B cell (primary cell): ENCODE measurements around the gene PAM16. TPM values are rescaled to one million over a fixed set of nuclear protein-coding genes. Genes with fewer than 3 reads are reported as not detected.

Experiments used
- ATAC-seq: fragments of 200-7000 bp; cut with Tn5 transposase; one replicate; pipeline ENCODE4 v1.10.0; 2021; ENCODE audit warnings: low read depth, mild to moderate bottlenecking, moderate number of reproducible peaks, moderate library complexity
- CTCF ChIA-PET: fragments of 350-600 bp; sonication (Branson Sonifier 250); formaldehyde crosslinking; loops from one replicate; lab custom pipeline; 2021; ENCODE audit warnings: antibody characterized with exemption, inconsistent platforms; lab: Charles Lee
- POLR2A ChIA-PET: fragments of 350-600 bp; sonication (Branson Sonifier 250); formaldehyde crosslinking; loops from one replicate; lab custom pipeline; 2021; ENCODE audit warnings: antibody characterized with exemption; lab: Charles Lee
- DNase-seq: peaks from one replicate; pipeline ENCODE4 v3.0.0; 2013
- H2AFZ ChIP-seq: 2 replicates; pipeline ENCODE4 v1.6.1; 2012; ENCODE audit warnings: mild to moderate bottlenecking, low read depth, low read length; ENCODE audit not compliant: insufficient read depth, poor library complexity, severe bottlenecking
- H3K27ac ChIP-seq, 2 donors: 1 replicate in 1 of 2; 2 replicates in 1 of 2; pipeline ENCODE4 v1.5.1; 2012 to 2013; ENCODE audit warnings: low read length in 2 of 2, mild to moderate bottlenecking in 2 of 2, moderate library complexity in 1 of 2
- H3K27me3 ChIP-seq, 4 experiments: fragments of 200-600 bp in 1 of 4; sonication (generic) in 1 of 4; replicated peaks in 1 of 4; 1 replicate in 2 of 4; 2 replicates in 2 of 4; pipeline versions ENCODE4 v1.6.1 to v1.7.0; 2013 to 2016; ENCODE audit warnings: low read length in 3 of 4, mild to moderate bottlenecking in 2 of 4, mixed read lengths in 1 of 4, moderate library complexity in 1 of 4; ENCODE audit not compliant: insufficient read depth in 4 of 4, control insufficient read depth in 3 of 4; ENCODE audit errors: control extremely low read depth in 1 of 4
- H3K36me3 ChIP-seq, 2 experiments: replicated peaks in 1 of 2; 1 replicate in 1 of 2; 2 replicates in 1 of 2; pipeline versions ENCODE4 v1.6.1 to v1.7.1; 2013; ENCODE audit warnings: low read length in 1 of 2; ENCODE audit not compliant: insufficient read depth in 2 of 2, control insufficient read depth in 1 of 2; ENCODE audit errors: control extremely low read depth in 1 of 2, extremely low read depth in 1 of 2
- H3K4me1 ChIP-seq, 2 donors: fragments of 200-600 bp in 1 of 2; sonication (generic) in 1 of 2; 1 replicate in 1 of 2; 2 replicates in 1 of 2; pipeline versions ENCODE4 v1.5.1 to v1.6.1; 2013 to 2017; ENCODE audit warnings: low read length in 2 of 2; ENCODE audit not compliant: control insufficient read depth in 2 of 2, insufficient read depth in 2 of 2
- H3K4me2 ChIP-seq: replicated peaks from 2 replicates; pipeline ENCODE3; 2012; ENCODE audit warnings: mild to moderate bottlenecking, low read depth, low read length; ENCODE audit not compliant: poor library complexity, severe bottlenecking
- H3K4me3 ChIP-seq, 5 experiments: fragments of 200-600 bp in 1 of 5; sonication (generic) in 1 of 5; 1 replicate in 3 of 5; 2 replicates in 2 of 5; pipeline versions ENCODE4 v1.5.1 to v1.7.0; 2011 to 2016; ENCODE audit warnings: low read length in 4 of 5, mild to moderate bottlenecking in 4 of 5, low read depth in 2 of 5, control low read depth in 1 of 5, moderate library complexity in 1 of 5; ENCODE audit not compliant: insufficient read depth in 1 of 5; ENCODE audit errors: control extremely low read depth in 1 of 5, extremely low read depth in 1 of 5
- H3K79me2 ChIP-seq: fragments of 200-600 bp; sonication (generic); one replicate; pipeline ENCODE4 v1.6.0; 2016; ENCODE audit warnings: low read length; ENCODE audit not compliant: control insufficient read depth, insufficient read depth
- H3K9ac ChIP-seq: fragments of 200-600 bp; sonication (generic); 2 replicates; pipeline ENCODE4 v1.6.1; 2017; ENCODE audit warnings: mild to moderate bottlenecking, low read length, moderate library complexity
- H3K9me3 ChIP-seq, 3 donors: one replicate each; pipeline versions ENCODE4 v1.6.1 to v1.7.1; 2013; ENCODE audit warnings: low read length in 2 of 3; ENCODE audit not compliant: control insufficient read depth in 2 of 3, insufficient read depth in 1 of 3; ENCODE audit errors: control extremely low read depth in 1 of 3
- H4K20me1 ChIP-seq: 2 replicates; pipeline ENCODE4 v1.6.0; 2012; ENCODE audit warnings: mild to moderate bottlenecking, low read length; ENCODE audit not compliant: insufficient read depth, control insufficient read depth, poor library complexity, severe bottlenecking
- H3K27ac Mint-ChIP-seq: one replicate; pipeline ENCODE4 v1.8.0; 2021; ENCODE audit warnings: mixed read lengths
- H3K27me3 Mint-ChIP-seq: one replicate; pipeline ENCODE4 v1.8.0; 2021; ENCODE audit warnings: mixed read lengths
- H3K4me1 Mint-ChIP-seq: one replicate; pipeline ENCODE4 v1.8.0; 2021; ENCODE audit warnings: mixed read lengths
- H3K4me3 Mint-ChIP-seq: one replicate; pipeline ENCODE4 v1.8.0; 2021; ENCODE audit warnings: mixed read lengths
- H3K9me3 Mint-ChIP-seq: one replicate; pipeline ENCODE4 v1.8.0; 2022; ENCODE audit warnings: mixed read lengths; ENCODE audit not compliant: insufficient read depth
- CTCF ChIP-seq: fragments of 200-600 bp; IDR thresholded peaks from one replicate; pipeline ENCODE4 v1.8.0; 2022; ENCODE audit warnings: antibody characterized with exemption, mild to moderate bottlenecking
- EZH2 ChIP-seq: IDR thresholded peaks from 2 replicates; pipeline ENCODE4 v1.6.1; 2012; ENCODE audit warnings: borderline replicate concordance, low read depth, mild to moderate bottlenecking, moderate library complexity, low read length; ENCODE audit not compliant: insufficient read depth, poor library complexity, severe bottlenecking
- WGBS: methylation state at CpG from one replicate; pipeline ENCODE4 v1.1.5; 2013; ENCODE audit warnings: missing lambda C conversion rate; ENCODE audit not compliant: insufficient coverage; 5-methylcytosine and 5-hydroxymethylcytosine counted together
- intact Hi-C: fragments of 100-400 bp; cut with micrococcal nuclease; formaldehyde crosslinking; loops from one replicate; pipeline ENCODE4 v1.10.0; 2022
- polyA plus RNA-seq: library from polyadenylated mRNA; depleted of rRNA; stranded (reverse); fragments of >200 nt; gene quantifications from 2 replicates; pipeline ENCODE4 v1.2.3, GENCODE V29; 2012
- total RNA-seq, 2 donors: library from RNA; stranded (reverse); fragments of 120-200 nt in 1 of 2; gene quantifications; 1 replicate in 1 of 2; 2 replicates in 1 of 2; pipeline versions ENCODE4 v1.2.3 to v1.2.4, GENCODE V29; 2013 to 2022

Gene PAM16
- total and polyA plus RNA-seq, 2 donors (not counting 1 experiment from before 2014, with no cell fraction given), result 57.3 to 64.1 TPM

DNA sequence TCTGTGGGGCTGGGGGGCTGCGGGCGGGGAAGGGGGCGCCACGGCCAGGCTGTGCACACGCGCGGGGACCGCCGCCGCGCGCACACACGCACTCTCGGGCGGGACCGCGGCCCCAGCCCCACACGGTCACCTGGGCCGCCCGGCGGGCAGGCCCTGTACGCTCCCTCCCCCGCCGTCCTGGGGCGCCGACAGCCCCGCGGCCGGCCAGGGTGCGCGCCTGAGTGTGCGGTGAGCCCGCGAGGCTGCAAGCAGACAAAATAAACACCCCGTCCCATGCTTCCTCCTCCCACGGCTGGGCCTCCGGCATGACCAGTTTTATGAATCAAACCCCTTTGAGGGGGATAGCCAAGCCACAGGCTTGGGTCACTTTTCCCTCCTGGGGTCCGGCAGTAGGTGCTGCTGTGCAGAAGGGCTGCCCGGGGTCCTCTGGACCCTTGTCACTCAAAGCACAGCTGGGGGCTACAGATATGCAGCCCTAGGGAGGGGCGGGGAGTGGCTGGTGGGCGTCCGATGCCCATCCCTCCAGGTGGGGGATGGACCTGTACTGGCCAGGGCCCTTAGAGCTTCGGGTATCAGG, 21.0 kb upstream of the PAM16 start:
- H3K36me3 ChIP-seq, result peaks cover 4 to 9% of the 10 kb centered on the region in 2 experiments
- H3K9me3 ChIP-seq, result no peaks in the 10 kb centered on the region
- ChIA-PET POLR2A (no interaction called here), CTCF (interaction anchor here (2.4 kb wide), 1 partner anchor 31 kb away, joined by 10 read pairs; no protein-coding TSS in a partner anchor)
- peak overlapping the region; percentile 56 for H3K9ac ChIP-seq
- peak; percentile 60 for DNase-seq
- H3K79me2 ChIP-seq, result peaks cover 17% of the 10 kb centered on the region
- H3K4me3 Mint-ChIP-seq, result peak overlapping the region; percentile 84
- intact Hi-C loops, result loop anchor here (5.0 kb wide), 1 partner anchor 255 kb away; the partner anchor contains the start of gene ADCY9
- H3K27ac ChIP-seq, result no peak overlapping the region
- H2AFZ ChIP-seq, result no peak overlapping the region
- peaks cover 29% of the 10 kb centered on the region for H3K4me1 Mint-ChIP-seq
- H3K4me3 ChIP-seq, result peak overlapping the region in 3 of 5 experiments; percentile 38 to 60 (median 47)
- 10% methylated on average over 38 of the region's 43 CpGs for WGBS
- TF ChIP-seq EZH2 (no peak), CTCF (no peak)
- ATAC-seq, result peak; percentile 34
- peaks cover 95% of the 10 kb centered on the region for H4K20me1 ChIP-seq
- peak overlapping the region; percentile 93 for H3K4me2 ChIP-seq
- H3K27me3 Mint-ChIP-seq, result no peaks in the 10 kb centered on the region
- H3K27ac Mint-ChIP-seq, result no peak overlapping the region
- H3K27me3 ChIP-seq, result no peaks in the 10 kb centered on the region
- H3K4me1 ChIP-seq, result peaks cover 18 to 25% of the 10 kb centered on the region in 2 donors
- H3K9me3 Mint-ChIP-seq, result no peaks in the 10 kb centered on the region

GRCh38 chr16:4371357-4372000, 20.4 kb upstream of the PAM16 start, which contains the start of gene VASN:
Gene VASN (plus strand): TSS chr16:4371848. CDS start chr16:4380878, 9,030 bp downstream.
- Mint-ChIP-seq H3K9me3 (no peaks in the 10 kb centered on the region), H3K27me3 (no peaks in the 10 kb centered on the region), H3K27ac (no peak within 1 kb of the TSS), H3K4me3 (peak within 1 kb of the TSS; percentile 84), H3K4me1 (peaks cover 29% of the 10 kb centered on the region)
- peak within 1 kb of the TSS in 3 of 5 experiments; percentile 38 to 60 (median 47) for H3K4me3 ChIP-seq
- peaks cover 4 to 13% of the 10 kb centered on the region in 2 experiments for H3K36me3 ChIP-seq
- POLR2A ChIA-PET, result no interaction called here
- peak; percentile 81 for DNase-seq
- TF ChIP-seq CTCF (no peak), EZH2 (no peak)
- H4K20me1 ChIP-seq, result peaks cover 95% of the 10 kb centered on the region
- peak; percentile 87 for ATAC-seq
- WGBS, result 8% methylated on average over 50 of the region's 50 CpGs
- H3K27ac ChIP-seq, result no peak within 1 kb of the TSS
- H3K27me3 ChIP-seq, result no peaks in the 10 kb centered on the region
- peaks cover 18 to 25% of the 10 kb centered on the region in 2 donors for H3K4me1 ChIP-seq
- CTCF ChIA-PET, result interaction anchor here (1.1 kb wide), 1 partner anchor 31 kb away, joined by 4 read pairs; no protein-coding TSS in a partner anchor
- no peak within 1 kb of the TSS for H2AFZ ChIP-seq
- H3K4me2 ChIP-seq, result peak within 1 kb of the TSS; percentile 93
- no peaks in the 10 kb centered on the region for H3K9me3 ChIP-seq
- H3K9ac ChIP-seq, result peak within 1 kb of the TSS; percentile 56
- peaks cover 21% of the 10 kb centered on the region for H3K79me2 ChIP-seq
- intact Hi-C loops, result loop anchor here (1.0 to 5.0 kb wide), 2 partner anchors 20 to 254 kb away; partner anchors contain the start of genes ADCY9 and PAM16
